Right lobe of liver (tissue), 6 donors: ENCODE measurements around the gene CFAP100. TPM values are rescaled to one million over a fixed set of nuclear protein-coding genes. Genes with fewer than 3 reads are reported as not detected.

Source experiments
- ATAC-seq, 4 donors: fragments of 200-7000 bp; cut with Tn5 transposase; one replicate each; pipeline ENCODE4 v1.9.1; 2020; ENCODE audit warnings: mild to moderate bottlenecking in 4 of 4, moderate library complexity in 4 of 4
- DNase-seq, 3 donors: peaks; one replicate each; pipeline ENCODE4 v3.0.0-alpha.2; 2020
- H3K27ac ChIP-seq, 3 donors: fragments of 200-600 bp; one replicate each; pipeline ENCODE4 v1.8.0; 2022
- H3K27me3 ChIP-seq, 2 donors: fragments of 200-600 bp; one replicate each; pipeline ENCODE4 v1.8.0; 2022
- H3K36me3 ChIP-seq, 4 donors: fragments of 200-600 bp; sonication (generic) in 1 of 4; one replicate each; pipeline versions ENCODE4 v1.5.1 to v1.8.0; 2017 to 2022; ENCODE audit warnings: control low read depth in 1 of 4
- H3K4me1 ChIP-seq, 4 donors: fragments of 200-600 bp; sonication (generic) in 1 of 4; one replicate each; pipeline versions ENCODE4 v1.5.1 to v1.8.0; 2017 to 2022; ENCODE audit warnings: control low read depth in 1 of 4
- H3K4me3 ChIP-seq, 3 donors: fragments of 200-600 bp; one replicate each; pipeline ENCODE4 v1.8.0; 2022
- H3K9me3 ChIP-seq, 4 donors: fragments of 200-600 bp; sonication (generic) in 1 of 4; one replicate each; pipeline versions ENCODE4 v1.5.1 to v1.8.0; 2017 to 2022; ENCODE audit warnings: control low read depth in 1 of 4
- CTCF ChIP-seq, 4 donors: fragments of 200-600 bp in 3 of 4; fragments of 450-650 bp in 1 of 4; IDR thresholded peaks; one replicate each; pipeline versions ENCODE4 v1.5.1 to v1.8.0; 2016 to 2022; ENCODE audit warnings: antibody characterized with exemption in 4 of 4, mild to moderate bottlenecking in 2 of 4
- POLR2A ChIP-seq: fragments of 450-650 bp; IDR thresholded peaks from one replicate; pipeline ENCODE4 v1.6.1; 2017; ENCODE audit warnings: antibody characterized with exemption, mild to moderate bottlenecking
- WGBS: methylation state at CpG from one replicate; pipeline ENCODE4 v1.1.6; 2018; ENCODE audit warnings: low coverage, low lambda C conversion rate; ENCODE audit not compliant: insufficient coverage; ENCODE audit errors: missing lambda C conversion rate; 5-methylcytosine and 5-hydroxymethylcytosine counted together
- intact Hi-C, 2 donors: fragments of 100-400 bp; cut with DNase I; formaldehyde crosslinking; loops; one replicate each; pipeline versions ENCODE4 v1.11.2 to v1.14.1; 2022
- total RNA-seq, 6 experiments: library from RNA; depleted of rRNA in 2 of 6; stranded (reverse); fragments of >200 nt in 2 of 6; fragmentation: NEBNext Ultra II Directional in 3 of 6; extraction: Animal tissue kit (Norgen Biotek cat#: 25700) in 3 of 6; gene quantifications; one replicate each; pipeline versions ENCODE4 v1.1.0 to v1.2.4, GENCODE V29; 2016 to 2023
- donor health status: DM: no; HTN: yes; CAD: no.
- donor health status: DM: no; HTN: no; CAD: no.
- donor health status: DM: no; HTN: no; CAD: no.
- donor health status: DM: no; HTN: yes; CAD: no.
- donor health status: DM: no; HTN: yes; CAD: no.

Gene CFAP100
- total RNA-seq, 6 experiments from 2014 or later = not detected

- no peak overlapping the region for H3K4me3 ChIP-seq
- H3K36me3 ChIP-seq = no peaks in the 10 kb centered on the region
- no peak overlapping the region for H3K27ac ChIP-seq
- 90% methylated on average over 3 of the region's 4 CpGs for WGBS
- H3K9me3 ChIP-seq = no peaks in the 10 kb centered on the region
- TF ChIP-seq POLR2A (no peak), CTCF (IDR thresholded peaks at IDR 0.05) (no peak)
- no peaks in the 10 kb centered on the region for H3K27me3 ChIP-seq
- ATAC-seq = no peak
- DNase-seq = peak in 1 of 3 donors; percentile 3
- no peaks in the 10 kb centered on the region for H3K4me1 ChIP-seq
- intact Hi-C loops = loop anchor here in 1 of 2 donors (10.0 kb wide), 2 partner anchors 145 to 265 kb away; no protein-coding TSS in a partner anchor
Observed at GRCh38 chr3:126399756-126400155, 5.0 kb downstream of the CFAP100 start.

GRCh38 chr3:126401611-126402160 lies 7.0 kb downstream of the CFAP100 start:
- DNase-seq = peak in 1 of 3 donors; percentile 13
- WGBS = 63% methylated on average over 4 of the region's 8 CpGs
- intact Hi-C loops = no loop called here

GRCh38 chr3:126402178-126402577 lies 7.5 kb downstream of the CFAP100 start:
- ATAC-seq = no peak
- intact Hi-C loops = no loop called here
- no peak for DNase-seq

More at GRCh38 chr3:126401611-126402160, 7.0 kb downstream of the CFAP100 start:
- Histone ChIP-seq H3K27ac (no peak overlapping the region), H3K9me3 (no peaks in the 10 kb centered on the region), H3K4me1 (no peaks in the 10 kb centered on the region), H3K4me3 (no peak overlapping the region), H3K27me3 (no peaks in the 10 kb centered on the region), H3K36me3 (no peaks in the 10 kb centered on the region)
- TF ChIP-seq CTCF (IDR thresholded peaks at IDR 0.05) (no peak), POLR2A (no peak)
- no peak for ATAC-seq

GRCh38 chr3:126402666-126403302 lies 8.1 kb downstream of the CFAP100 start:
- H3K4me3 ChIP-seq = no peak overlapping the region
- H3K27ac ChIP-seq = no peak overlapping the region
- H3K27me3 ChIP-seq = no peaks in the 10 kb centered on the region
- WGBS = 91% methylated on average over 6 of the region's 12 CpGs
- no peaks in the 10 kb centered on the region for H3K4me1 ChIP-seq
- TF ChIP-seq POLR2A = no peak
- TF ChIP-seq CTCF (IDR thresholded peaks at IDR 0.05) = no peak
- ATAC-seq (no peak), DNase-seq (no peak)
- intact Hi-C loops = no loop called here
- H3K9me3 ChIP-seq = no peaks in the 10 kb centered on the region
- H3K36me3 ChIP-seq = no peaks in the 10 kb centered on the region

More at GRCh38 chr3:126402178-126402577, 7.5 kb downstream of the CFAP100 start:
- H3K4me1 ChIP-seq = no peaks in the 10 kb centered on the region
- 87% methylated on average over 6 of the region's 6 CpGs for WGBS
- no peak overlapping the region for H3K4me3 ChIP-seq
- H3K36me3 ChIP-seq = no peaks in the 10 kb centered on the region
- no peak overlapping the region for H3K27ac ChIP-seq
- TF ChIP-seq CTCF (IDR thresholded peaks at IDR 0.05) = no peak
- no peak for TF ChIP-seq POLR2A
- no peaks in the 10 kb centered on the region for H3K9me3 ChIP-seq
- H3K27me3 ChIP-seq = no peaks in the 10 kb centered on the region
